Measurements from ENCODE around the gene MED8.

The MED8 gene

DNA sequence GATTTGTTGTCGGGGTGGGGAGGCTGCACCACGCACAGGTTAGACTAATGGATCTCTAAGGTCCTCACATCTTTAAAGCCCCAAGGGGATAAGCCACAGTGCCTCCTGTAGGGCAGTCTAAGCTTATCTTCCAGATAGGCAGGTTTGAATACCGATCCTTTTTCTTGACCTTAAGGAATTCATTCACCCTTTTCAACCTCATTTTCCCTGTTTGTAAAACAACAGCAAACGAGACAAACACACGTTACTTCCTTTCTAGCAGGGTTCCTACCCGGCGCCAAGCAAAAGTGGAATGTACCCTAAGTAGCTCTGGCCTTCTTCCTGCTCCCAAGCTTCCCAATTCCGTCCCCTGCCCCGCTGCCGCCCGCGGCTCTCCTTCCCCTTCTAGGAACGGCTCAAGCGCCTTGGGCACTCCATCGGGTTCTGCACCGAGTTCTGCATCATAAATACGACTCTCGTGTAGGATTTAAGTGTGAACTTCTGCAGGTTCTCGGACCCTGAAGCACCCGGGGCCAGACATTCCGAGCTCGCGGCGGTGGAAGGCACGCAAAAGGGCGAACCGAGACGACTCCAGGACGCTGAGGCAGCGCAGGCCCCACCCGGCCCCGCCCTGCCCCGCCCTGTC lies 31.4 kb downstream of the MED8 start:
- Histone ChIP-seq H3K27me3 (ENCODE audit: insufficient read depth, insufficient read length) (no peaks in the 10 kb centered on the region), H3K9me3 (ENCODE audit: insufficient read depth, low read length) (no peaks in the 10 kb centered on the region), H3K4me3 (ENCODE audit: insufficient read length, low read depth) (peak overlapping the region; percentile 78), H3K4me1 (ENCODE audit: insufficient read depth, insufficient read length) (peaks cover 15% of the 10 kb centered on the region), H3K9ac (ENCODE audit: insufficient read length, low read depth) (peak overlapping the region; percentile 93), H3K36me3 (ENCODE audit: insufficient read depth, insufficient read length, low read length) (peaks cover 57% of the 10 kb centered on the region)
- TF ChIP-seq YY1 (IDR thresholded peaks at IDR 0.05; ENCODE audit: insufficient read depth, insufficient read length), result no peak
- no peak for TF ChIP-seq SUZ12 (IDR thresholded peaks at IDR 0.05; ENCODE audit: extremely low read depth, insufficient read depth, insufficient read length)
- TF ChIP-seq ZNF274 (IDR thresholded peaks at IDR 0.05; ENCODE audit: low read depth, low read length), result no peak
- DNase-seq (ENCODE audit: low read depth, low spot score), result peak; percentile 68

DNA sequence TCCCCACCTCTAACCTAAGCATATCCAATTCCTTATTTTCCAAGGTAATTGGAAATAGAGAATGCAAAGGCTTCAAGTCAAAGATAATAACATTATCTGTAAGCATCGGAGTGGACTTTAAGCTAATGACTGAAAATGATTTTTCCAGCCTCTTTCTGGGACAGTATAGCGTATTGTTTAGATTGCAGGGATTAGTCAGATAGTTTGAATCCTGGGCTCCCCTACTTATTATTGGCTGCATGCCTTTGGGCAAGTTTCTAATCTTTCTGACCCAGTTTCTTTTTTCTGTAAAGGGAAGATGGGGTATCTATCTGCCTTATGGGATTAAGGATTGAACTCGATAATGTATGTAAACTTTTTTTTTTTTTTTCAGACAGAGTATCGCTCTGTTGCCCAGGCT lies 32.3 kb downstream of the MED8 start:
- DNase-seq (ENCODE audit: low read depth, low spot score), result no peak
- TF ChIP-seq ZNF274 (IDR thresholded peaks at IDR 0.05; ENCODE audit: low read depth, low read length) (no peak), SUZ12 (IDR thresholded peaks at IDR 0.05; ENCODE audit: extremely low read depth, insufficient read depth, insufficient read length) (no peak), YY1 (IDR thresholded peaks at IDR 0.05; ENCODE audit: insufficient read depth, insufficient read length) (no peak)
- peaks cover 15% of the 10 kb centered on the region for H3K4me1 ChIP-seq (ENCODE audit: insufficient read depth, insufficient read length)
- no peak overlapping the region for H3K4me3 ChIP-seq (ENCODE audit: insufficient read length, low read depth)
- H3K36me3 ChIP-seq (ENCODE audit: insufficient read depth, insufficient read length, low read length), result peaks cover 48% of the 10 kb centered on the region
- no peaks in the 10 kb centered on the region for H3K27me3 ChIP-seq (ENCODE audit: insufficient read depth, insufficient read length)
- no peaks in the 10 kb centered on the region for H3K9me3 ChIP-seq (ENCODE audit: insufficient read depth, low read length)
- H3K9ac ChIP-seq (ENCODE audit: insufficient read length, low read depth), result no peak overlapping the region

DNA sequence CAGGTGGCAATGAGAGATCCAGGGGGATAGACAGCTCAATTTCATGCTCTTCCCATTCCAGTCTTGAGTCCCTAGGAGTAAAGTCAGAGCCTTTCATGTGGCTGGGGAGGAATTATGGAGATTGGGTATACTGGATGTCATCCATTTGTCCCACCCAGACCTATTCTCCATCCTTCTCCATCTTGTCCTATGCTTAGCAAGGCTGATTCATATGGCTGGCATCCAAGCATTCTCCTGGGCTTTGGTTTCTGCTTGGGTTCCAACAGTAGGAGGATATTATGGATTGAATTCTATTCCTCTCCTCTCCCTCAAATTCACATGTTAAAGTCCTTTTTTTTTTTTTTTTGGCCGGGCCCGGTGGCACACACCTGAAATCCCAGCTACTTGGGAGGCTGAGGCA lies 34.7 kb downstream of the MED8 start:
- DNase-seq (ENCODE audit: low read depth, low spot score), result no peak
- no peaks in the 10 kb centered on the region for H3K27me3 ChIP-seq (ENCODE audit: insufficient read depth, insufficient read length)
- H3K4me3 ChIP-seq (ENCODE audit: insufficient read length, low read depth), result no peak overlapping the region
- no peak for TF ChIP-seq SUZ12 (IDR thresholded peaks at IDR 0.05; ENCODE audit: extremely low read depth, insufficient read depth, insufficient read length)
- no peak for TF ChIP-seq ZNF274 (IDR thresholded peaks at IDR 0.05; ENCODE audit: low read depth, low read length)
- TF ChIP-seq YY1 (IDR thresholded peaks at IDR 0.05; ENCODE audit: insufficient read depth, insufficient read length), result no peak
- H3K4me1 ChIP-seq (ENCODE audit: insufficient read depth, insufficient read length), result peaks cover 5% of the 10 kb centered on the region
- H3K9me3 ChIP-seq (ENCODE audit: insufficient read depth, low read length), result no peaks in the 10 kb centered on the region
- no peak overlapping the region for H3K9ac ChIP-seq (ENCODE audit: insufficient read length, low read depth)
- H3K36me3 ChIP-seq (ENCODE audit: insufficient read depth, insufficient read length, low read length), result peaks cover 25% of the 10 kb centered on the region

DNA sequence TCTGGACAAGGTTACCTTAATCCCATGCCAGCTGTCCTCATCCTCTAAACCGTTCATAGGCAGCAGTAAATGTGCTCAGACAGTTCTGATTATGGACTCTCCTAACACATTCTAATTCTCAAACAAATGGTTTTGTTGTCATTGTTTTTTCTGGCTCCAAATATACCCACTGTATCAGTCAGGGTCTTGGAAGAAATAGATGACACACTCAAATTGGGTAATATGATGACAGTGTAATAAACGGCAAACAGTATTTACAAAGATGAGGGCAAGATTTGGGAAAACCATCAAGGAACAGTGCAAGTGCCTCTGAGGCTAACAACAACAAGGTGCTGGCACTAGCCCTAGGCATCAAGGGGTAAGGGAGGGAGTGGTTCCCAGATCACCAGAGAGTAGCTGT lies 35.1 kb downstream of the MED8 start:
- Histone ChIP-seq H3K36me3 (ENCODE audit: insufficient read depth, insufficient read length, low read length) (peaks cover 20% of the 10 kb centered on the region), H3K27me3 (ENCODE audit: insufficient read depth, insufficient read length) (no peaks in the 10 kb centered on the region), H3K9me3 (ENCODE audit: insufficient read depth, low read length) (no peaks in the 10 kb centered on the region), H3K4me3 (ENCODE audit: insufficient read length, low read depth) (no peak overlapping the region), H3K4me1 (ENCODE audit: insufficient read depth, insufficient read length) (peaks cover 3% of the 10 kb centered on the region), H3K9ac (ENCODE audit: insufficient read length, low read depth) (no peak overlapping the region)
- TF ChIP-seq YY1 (IDR thresholded peaks at IDR 0.05; ENCODE audit: insufficient read depth, insufficient read length) (no peak), SUZ12 (IDR thresholded peaks at IDR 0.05; ENCODE audit: extremely low read depth, insufficient read depth, insufficient read length) (no peak), ZNF274 (IDR thresholded peaks at IDR 0.05; ENCODE audit: low read depth, low read length) (no peak)
- no peak for DNase-seq (ENCODE audit: low read depth, low spot score)

DNA sequence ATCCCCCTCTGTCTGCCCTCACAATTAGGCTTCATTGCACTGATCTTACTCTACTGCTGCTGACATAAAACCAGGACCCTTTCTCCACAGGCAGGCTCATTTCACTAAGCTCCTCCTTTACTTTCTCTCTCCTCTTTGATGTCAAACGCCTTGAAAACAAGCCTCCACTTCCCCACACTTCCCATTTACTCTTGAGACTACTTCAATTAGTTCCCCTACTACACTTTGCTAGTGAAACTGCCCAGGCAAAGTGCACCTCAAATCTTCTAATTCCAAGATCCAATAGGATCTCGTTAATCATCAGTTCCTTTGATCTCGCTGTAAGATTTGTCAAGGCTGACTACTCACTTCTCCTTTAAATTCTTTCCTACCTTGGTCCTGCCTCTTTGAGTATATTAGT lies 36.7 kb downstream of the MED8 start:
- Histone ChIP-seq H3K9ac (ENCODE audit: insufficient read length, low read depth) (no peak overlapping the region), H3K36me3 (ENCODE audit: insufficient read depth, insufficient read length, low read length) (peaks cover 16% of the 10 kb centered on the region), H3K4me3 (ENCODE audit: insufficient read length, low read depth) (no peak overlapping the region), H3K9me3 (ENCODE audit: insufficient read depth, low read length) (no peaks in the 10 kb centered on the region), H3K27me3 (ENCODE audit: insufficient read depth, insufficient read length) (peaks cover 5% of the 10 kb centered on the region), H3K4me1 (ENCODE audit: insufficient read depth, insufficient read length) (peaks cover 6% of the 10 kb centered on the region)
- no peak for DNase-seq (ENCODE audit: low read depth, low spot score)
- no peak for TF ChIP-seq SUZ12 (IDR thresholded peaks at IDR 0.05; ENCODE audit: extremely low read depth, insufficient read depth, insufficient read length)
- no peak for TF ChIP-seq YY1 (IDR thresholded peaks at IDR 0.05; ENCODE audit: insufficient read depth, insufficient read length)
- TF ChIP-seq ZNF274 (IDR thresholded peaks at IDR 0.05; ENCODE audit: low read depth, low read length), result no peak

DNA sequence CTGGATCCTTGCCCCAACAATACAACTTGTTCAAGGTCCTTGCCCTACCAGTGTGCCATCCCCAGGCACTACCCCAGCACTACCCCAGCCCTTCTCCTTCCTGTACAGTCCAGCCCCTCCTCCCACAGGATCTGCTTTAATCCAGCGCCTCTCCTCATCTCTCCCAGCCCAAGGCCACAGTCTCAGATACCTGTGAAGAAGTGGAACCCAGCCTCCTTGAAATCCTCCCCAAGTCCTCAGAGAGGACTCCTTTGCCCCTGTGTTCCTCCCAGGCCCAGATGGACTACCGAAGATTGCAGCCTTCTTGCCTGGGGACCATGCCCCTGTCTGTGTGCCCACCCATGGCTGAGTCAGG lies 37.3 kb downstream of the MED8 start:
- TF ChIP-seq SUZ12 (IDR thresholded peaks at IDR 0.05; ENCODE audit: extremely low read depth, insufficient read depth, insufficient read length), result no peak
- TF ChIP-seq ZNF274 (IDR thresholded peaks at IDR 0.05; ENCODE audit: low read depth, low read length), result no peak
- no peak for TF ChIP-seq YY1 (IDR thresholded peaks at IDR 0.05; ENCODE audit: insufficient read depth, insufficient read length)
- H3K9ac ChIP-seq (ENCODE audit: insufficient read length, low read depth), result peak overlapping the region; percentile 8
- no peak overlapping the region for H3K4me3 ChIP-seq (ENCODE audit: insufficient read length, low read depth)
- H3K4me1 ChIP-seq (ENCODE audit: insufficient read depth, insufficient read length), result peaks cover 6% of the 10 kb centered on the region
- DNase-seq (ENCODE audit: low read depth, low spot score), result no peak
- H3K9me3 ChIP-seq (ENCODE audit: insufficient read depth, low read length), result no peaks in the 10 kb centered on the region
- H3K36me3 ChIP-seq (ENCODE audit: insufficient read depth, insufficient read length, low read length), result peaks cover 16% of the 10 kb centered on the region
- H3K27me3 ChIP-seq (ENCODE audit: insufficient read depth, insufficient read length), result peaks cover 11% of the 10 kb centered on the region

DNA sequence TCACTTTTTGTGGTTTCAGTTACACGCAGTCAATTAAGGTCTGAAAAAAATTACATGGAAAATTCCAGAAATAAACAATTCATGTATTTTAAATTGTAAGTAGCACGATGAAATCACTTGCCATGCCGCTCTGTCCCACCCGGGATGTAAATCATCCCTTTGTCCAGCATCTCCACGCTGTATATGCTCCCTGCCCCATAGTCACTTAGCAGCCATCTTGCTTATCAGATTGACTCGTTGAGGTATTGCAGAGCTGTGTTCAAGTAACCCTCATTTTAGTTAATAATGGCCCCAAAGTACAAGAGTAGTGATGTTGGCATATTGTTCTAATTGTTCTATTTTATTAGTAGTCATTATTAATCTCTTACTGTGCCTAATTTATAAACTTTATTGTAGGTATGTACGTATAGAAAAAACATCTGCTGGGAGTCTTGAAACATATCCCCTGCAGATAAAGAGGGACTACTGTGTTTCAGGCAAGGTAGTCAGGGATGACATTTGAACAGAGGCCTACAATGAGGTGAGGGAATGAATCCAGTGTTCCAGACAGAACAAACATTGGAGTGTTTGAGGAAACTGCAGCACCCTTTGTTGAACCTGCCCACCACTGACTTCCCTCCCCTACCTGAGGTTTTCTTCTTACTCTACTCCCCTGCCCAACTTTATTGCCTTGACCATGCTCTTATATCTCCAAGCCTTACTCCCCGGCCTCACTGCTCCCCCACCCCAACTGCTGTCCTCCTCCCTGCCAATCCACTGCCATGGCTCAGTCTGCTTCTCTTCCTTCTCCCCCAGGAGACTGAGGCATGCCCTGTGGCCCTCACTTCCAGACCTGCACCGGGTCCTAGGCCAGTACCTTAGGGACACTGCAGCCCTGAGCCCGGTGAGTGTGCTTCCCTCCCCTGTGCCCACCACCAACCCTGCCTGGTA lies 37.9 kb downstream of the MED8 start:
- TF ChIP-seq SUZ12 (IDR thresholded peaks at IDR 0.05; ENCODE audit: extremely low read depth, insufficient read depth, insufficient read length), result no peak
- no peak for TF ChIP-seq YY1 (IDR thresholded peaks at IDR 0.05; ENCODE audit: insufficient read depth, insufficient read length)
- TF ChIP-seq ZNF274 (IDR thresholded peaks at IDR 0.05; ENCODE audit: low read depth, low read length), result no peak
- H3K27me3 ChIP-seq (ENCODE audit: insufficient read depth, insufficient read length), result peaks cover 16% of the 10 kb centered on the region
- H3K9me3 ChIP-seq (ENCODE audit: insufficient read depth, low read length), result no peaks in the 10 kb centered on the region
- peaks cover 10% of the 10 kb centered on the region for H3K36me3 ChIP-seq (ENCODE audit: insufficient read depth, insufficient read length, low read length)
- no peak for DNase-seq (ENCODE audit: low read depth, low spot score)
- no peak overlapping the region for H3K9ac ChIP-seq (ENCODE audit: insufficient read length, low read depth)
- no peak overlapping the region for H3K4me3 ChIP-seq (ENCODE audit: insufficient read length, low read depth)
- peaks cover 7% of the 10 kb centered on the region for H3K4me1 ChIP-seq (ENCODE audit: insufficient read depth, insufficient read length)
